CD14-positive monocyte (primary cell): ENCODE measurements around the gene TMED1. TPM values are rescaled to one million over a fixed set of nuclear protein-coding genes. Genes with fewer than 3 reads are reported as not detected.
A peak's percentile ranks its signal among the peaks of the same experiment; 100 is the strongest.

Source experiments
- DNase-seq, 3 donors: peaks; one replicate each; pipeline ENCODE4 v3.0.0-alpha.2; 2011 to 2022
- H2AFZ ChIP-seq: 2 replicates; pipeline ENCODE4 v1.6.0; 2012; ENCODE audit warnings: mild to moderate bottlenecking, low read depth, low read length, inconsistent platforms; ENCODE audit not compliant: insufficient read depth, poor library complexity, severe bottlenecking
- H3K27ac ChIP-seq, 2 donors: 1 replicate in 1 of 2; 2 replicates in 1 of 2; pipeline ENCODE4 v1.5.1; 2012 to 2013; ENCODE audit warnings: low read length in 2 of 2, control low read depth in 1 of 2, inconsistent platforms in 1 of 2, low read depth in 1 of 2, mild to moderate bottlenecking in 1 of 2
- H3K27me3 ChIP-seq, 2 donors: one replicate each; pipeline versions ENCODE4 v1.6.0 to v1.6.1; 2011 to 2013; ENCODE audit warnings: low read length in 2 of 2; ENCODE audit not compliant: control insufficient read depth in 2 of 2, insufficient read depth in 2 of 2
- H3K36me3 ChIP-seq, 2 donors: replicated peaks in 1 of 2; 1 replicate in 1 of 2; 2 replicates in 1 of 2; pipeline versions ENCODE4 v1.5.1 to v1.6.1; 2012 to 2013; ENCODE audit warnings: low read length in 2 of 2, control low read depth in 1 of 2, inconsistent platforms in 1 of 2, mild to moderate bottlenecking in 1 of 2; ENCODE audit not compliant: insufficient read depth in 2 of 2, control insufficient read depth in 1 of 2
- H3K4me1 ChIP-seq, 2 donors: 1 replicate in 1 of 2; 2 replicates in 1 of 2; pipeline versions ENCODE4 v1.5.1 to v1.6.1; 2012 to 2013; ENCODE audit warnings: low read length in 2 of 2, control low read depth in 1 of 2, inconsistent platforms in 1 of 2, mild to moderate bottlenecking in 1 of 2, moderate library complexity in 1 of 2; ENCODE audit not compliant: insufficient read depth in 2 of 2, control insufficient read depth in 1 of 2
- H3K4me2 ChIP-seq: replicated peaks from 2 replicates; pipeline ENCODE3; 2012; ENCODE audit warnings: low read length, moderate library complexity, mild to moderate bottlenecking; ENCODE audit not compliant: poor library complexity, severe bottlenecking; ENCODE audit errors: extremely low read depth
- H3K4me3 ChIP-seq, 3 experiments: fragments of 200-600 bp in 1 of 3; sonication (generic) in 1 of 3; replicated peaks in 1 of 3; 1 replicate in 2 of 3; 2 replicates in 1 of 3; pipeline ENCODE4 v1.5.1; 2011 to 2013; ENCODE audit warnings: low read length in 3 of 3, mild to moderate bottlenecking in 3 of 3, control low read depth in 2 of 3, low read depth in 2 of 3, inconsistent platforms in 1 of 3, moderate library complexity in 1 of 3
- H3K79me2 ChIP-seq: 2 replicates; pipeline ENCODE4 v1.6.0; 2012; ENCODE audit warnings: mild to moderate bottlenecking, control low read depth, inconsistent platforms, low read length, moderate library complexity; ENCODE audit not compliant: insufficient read depth
- H3K9ac ChIP-seq: 2 replicates; pipeline ENCODE4 v1.6.0; 2017; ENCODE audit warnings: low read length, mild to moderate bottlenecking; ENCODE audit not compliant: insufficient read depth, poor library complexity, severe bottlenecking
- H3K9me3 ChIP-seq, 2 donors: replicated peaks in 1 of 2; 1 replicate in 1 of 2; 2 replicates in 1 of 2; pipeline versions ENCODE4 v1.5.1 to v1.6.1; 2012 to 2013; ENCODE audit warnings: low read length in 2 of 2, control low read depth in 1 of 2; ENCODE audit not compliant: control insufficient read depth in 1 of 2, insufficient read depth in 1 of 2
- H4K20me1 ChIP-seq: 2 replicates; pipeline ENCODE4 v1.6.0; 2012; ENCODE audit warnings: mild to moderate bottlenecking, low read length, control low read depth, moderate library complexity; ENCODE audit not compliant: insufficient read depth
- H3K27ac Mint-ChIP-seq, 7 donors: one replicate each; pipeline ENCODE4 v1.8.0; 2020; ENCODE audit warnings: mild to moderate bottlenecking in 7 of 7, mixed read lengths in 7 of 7, moderate library complexity in 6 of 7, inconsistent platforms in 2 of 7
- H3K27me3 Mint-ChIP-seq, 3 donors: one replicate each; pipeline ENCODE4 v1.8.0; 2021 to 2022; ENCODE audit warnings: low read depth in 3 of 3, mild to moderate bottlenecking in 3 of 3, mixed read lengths in 3 of 3, moderate library complexity in 3 of 3, inconsistent platforms in 1 of 3
- H3K36me3 Mint-ChIP-seq, 2 donors: one replicate each; pipeline ENCODE4 v1.8.0; 2020; ENCODE audit warnings: mixed read lengths in 2 of 2, inconsistent platforms in 1 of 2, mild to moderate bottlenecking in 1 of 2
- H3K4me1 Mint-ChIP-seq: one replicate; pipeline ENCODE4 v1.8.0; 2020; ENCODE audit warnings: mild to moderate bottlenecking, mixed read lengths
- H3K4me3 Mint-ChIP-seq, 2 donors: one replicate each; pipeline ENCODE4 v1.8.0; 2020; ENCODE audit warnings: mild to moderate bottlenecking in 2 of 2, mixed read lengths in 2 of 2, moderate library complexity in 1 of 2
- H3K9me3 Mint-ChIP-seq, 7 donors: one replicate each; pipeline ENCODE4 v1.8.0; 2020 to 2022; ENCODE audit warnings: mixed read lengths in 7 of 7, mild to moderate bottlenecking in 6 of 7, moderate library complexity in 6 of 7, inconsistent platforms in 2 of 7
- WGBS: methylation state at CpG from one replicate; pipeline ENCODE4 v1.1.5; 2013; ENCODE audit warnings: missing lambda C conversion rate; ENCODE audit not compliant: insufficient coverage; 5-methylcytosine and 5-hydroxymethylcytosine counted together
- intact Hi-C, 2 donors: fragments of 100-400 bp; cut with micrococcal nuclease; formaldehyde crosslinking; loops; one replicate each; pipeline versions ENCODE4 v1.15.0 to v1.15.1; 2023
- polyA plus RNA-seq, 3 donors: library from polyadenylated mRNA; depleted of rRNA in 1 of 3; unstranded in 2 of 3; stranded (reverse) in 1 of 3; fragments of 300-500 nt in 2 of 3; fragments of >200 nt in 1 of 3; fragmentation: Illumina TruSeq in 2 of 3; gene quantifications; 1 replicate in 2 of 3; 2 replicates in 1 of 3; pipeline ENCODE4 v1.2.3, GENCODE V29; 2012 to 2021
- TF ChIP-seq, protein P1 (sequence below): fragments of 200-600 bp; IDR thresholded peaks from one replicate; pipeline ENCODE4 v1.8.0; 2022; ENCODE audit warnings: antibody characterized with exemption, mild to moderate bottlenecking

The TMED1 gene
- polyA plus RNA-seq, 3 donors: 23.2 to 56.7 (median 51.3) TPM

DNA sequence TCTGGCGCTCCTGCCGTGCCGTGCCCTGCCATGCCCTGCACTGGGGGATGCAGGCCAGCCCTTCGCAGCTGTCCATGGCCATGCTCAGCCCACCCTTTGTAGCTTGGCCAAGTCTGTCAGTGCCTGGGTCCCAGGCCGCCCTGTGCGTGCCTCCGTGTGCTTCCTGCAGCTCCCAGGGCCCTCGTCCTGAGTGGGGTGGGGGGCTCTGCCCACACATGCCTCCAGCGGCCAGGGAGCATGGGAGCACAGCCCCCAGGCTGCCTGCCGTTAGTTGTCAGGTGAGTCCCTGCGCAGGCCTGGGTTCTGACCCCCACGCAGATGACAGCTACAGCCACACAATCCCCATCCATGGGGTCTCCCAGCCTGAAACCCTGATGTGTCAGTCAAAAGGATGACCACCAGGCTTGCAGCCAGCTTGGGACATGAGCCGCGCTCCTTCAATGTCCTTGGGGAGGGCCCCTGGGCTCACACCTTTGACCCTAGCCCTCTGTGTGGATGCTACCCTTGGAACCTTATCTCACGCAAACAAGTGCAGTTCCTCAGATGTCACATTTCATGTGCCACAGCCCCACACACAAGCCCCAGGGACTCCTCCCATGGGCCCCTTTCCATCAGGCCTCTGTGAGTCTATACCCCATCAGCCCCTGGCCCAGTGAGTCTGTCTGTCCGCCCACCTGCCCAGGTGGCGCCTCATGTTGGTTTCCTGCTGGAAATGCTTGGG is 24.5 kb downstream of the TMED1 start:
- Mint-ChIP-seq H3K4me1 (peaks cover 76% of the 10 kb centered on the region), H3K4me3 (no peak overlapping the region), H3K36me3 (peaks cover 39 to 56% of the 10 kb centered on the region in 2 donors), H3K27me3 (no peaks in the 10 kb centered on the region), H3K27ac (peak overlapping the region; percentile 87 to 95 (median 93)), H3K9me3 (peaks cover 0 to 9% (median 0%) of the 10 kb centered on the region in 7 donors)
- no peak overlapping the region for H3K4me2 ChIP-seq
- TF ChIP-seq, protein P1, sequence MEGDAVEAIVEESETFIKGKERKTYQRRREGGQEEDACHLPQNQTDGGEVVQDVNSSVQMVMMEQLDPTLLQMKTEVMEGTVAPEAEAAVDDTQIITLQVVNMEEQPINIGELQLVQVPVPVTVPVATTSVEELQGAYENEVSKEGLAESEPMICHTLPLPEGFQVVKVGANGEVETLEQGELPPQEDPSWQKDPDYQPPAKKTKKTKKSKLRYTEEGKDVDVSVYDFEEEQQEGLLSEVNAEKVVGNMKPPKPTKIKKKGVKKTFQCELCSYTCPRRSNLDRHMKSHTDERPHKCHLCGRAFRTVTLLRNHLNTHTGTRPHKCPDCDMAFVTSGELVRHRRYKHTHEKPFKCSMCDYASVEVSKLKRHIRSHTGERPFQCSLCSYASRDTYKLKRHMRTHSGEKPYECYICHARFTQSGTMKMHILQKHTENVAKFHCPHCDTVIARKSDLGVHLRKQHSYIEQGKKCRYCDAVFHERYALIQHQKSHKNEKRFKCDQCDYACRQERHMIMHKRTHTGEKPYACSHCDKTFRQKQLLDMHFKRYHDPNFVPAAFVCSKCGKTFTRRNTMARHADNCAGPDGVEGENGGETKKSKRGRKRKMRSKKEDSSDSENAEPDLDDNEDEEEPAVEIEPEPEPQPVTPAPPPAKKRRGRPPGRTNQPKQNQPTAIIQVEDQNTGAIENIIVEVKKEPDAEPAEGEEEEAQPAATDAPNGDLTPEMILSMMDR: no peak
- no peak overlapping the region for H3K9ac ChIP-seq
- intact Hi-C loops: no loop called here
- H3K27ac ChIP-seq: peak overlapping the region; percentile 82 to 89
- peak overlapping the region in 1 of 3 experiments; percentile 15 for H3K4me3 ChIP-seq
- peaks cover 41% of the 10 kb centered on the region for H3K79me2 ChIP-seq
- H3K27me3 ChIP-seq: no peaks in the 10 kb centered on the region
- peak in 1 of 3 donors; percentile 4 for DNase-seq
- H3K36me3 ChIP-seq: peaks cover 16 to 17% of the 10 kb centered on the region in 2 donors
- H3K4me1 ChIP-seq: peaks cover 88 to 92% of the 10 kb centered on the region in 2 donors
- no peak overlapping the region for H2AFZ ChIP-seq
- no peaks in the 10 kb centered on the region for H4K20me1 ChIP-seq
- WGBS: 98% methylated on average over 12 of the region's 17 CpGs
- H3K9me3 ChIP-seq: no peaks in the 10 kb centered on the region

DNA sequence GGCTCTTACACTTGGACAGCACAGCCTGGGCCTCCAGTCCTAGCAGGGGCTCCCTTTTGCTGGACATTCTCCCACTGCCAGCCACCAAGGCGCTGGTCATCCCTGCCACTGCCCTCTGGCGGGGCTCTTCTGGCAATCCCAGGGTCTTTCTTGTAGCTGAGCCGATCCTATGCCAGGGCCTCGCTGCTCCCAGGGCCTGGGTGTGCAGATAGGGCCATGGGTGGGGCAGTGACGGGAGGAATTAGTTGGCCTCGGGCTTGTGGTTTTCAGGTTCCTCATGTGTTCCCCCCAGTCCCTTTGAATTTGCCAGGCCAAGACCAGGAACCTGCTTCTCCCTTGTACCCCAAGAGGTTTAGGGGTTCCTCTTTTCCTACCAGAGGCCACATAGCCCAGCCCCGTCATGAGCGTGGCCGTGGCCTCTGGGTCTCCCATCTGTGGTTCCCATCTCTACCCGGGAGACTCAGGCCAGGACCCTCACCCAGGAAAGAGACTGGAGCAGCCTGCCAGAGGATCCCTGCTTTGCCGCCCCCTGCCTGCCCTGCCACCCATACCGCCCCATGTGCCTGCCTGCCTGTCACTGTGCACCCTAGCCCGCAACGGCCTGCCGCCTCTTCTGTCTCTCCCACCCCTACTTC is 26.2 kb downstream of the TMED1 start:
- Mint-ChIP-seq H3K9me3 (peaks cover 0 to 5% (median 0%) of the 10 kb centered on the region in 7 donors), H3K4me3 (peak overlapping the region; percentile 56 to 68), H3K4me1 (peaks cover 83% of the 10 kb centered on the region), H3K27ac (peak overlapping the region; percentile 88 to 97 (median 94)), H3K27me3 (no peaks in the 10 kb centered on the region), H3K36me3 (peaks cover 34 to 50% of the 10 kb centered on the region in 2 donors)
- TF ChIP-seq, protein P1: no peak
- intact Hi-C loops: loop anchor here in 1 of 2 donors (5.0 kb wide), 1 partner anchor 92 kb away; the partner anchor contains the start of gene DNM2
- H3K9ac ChIP-seq: peak overlapping the region; percentile 53
- peaks cover 95 to 99% of the 10 kb centered on the region in 2 donors for H3K4me1 ChIP-seq
- H3K27ac ChIP-seq: peak overlapping the region; percentile 82 to 89
- H3K9me3 ChIP-seq: no peaks in the 10 kb centered on the region
- no peaks in the 10 kb centered on the region for H4K20me1 ChIP-seq
- H2AFZ ChIP-seq: no peak overlapping the region
- peaks cover 24% of the 10 kb centered on the region for H3K79me2 ChIP-seq
- H3K27me3 ChIP-seq: no peaks in the 10 kb centered on the region
- H3K36me3 ChIP-seq: peaks cover 5 to 14% of the 10 kb centered on the region in 2 donors
- peak overlapping the region; percentile 44 for H3K4me2 ChIP-seq
- peak; percentile 79 to 90 (median 88) for DNase-seq
- peak overlapping the region in 1 of 3 experiments; percentile 49 for H3K4me3 ChIP-seq
- 4% methylated on average over 10 of the region's 15 CpGs for WGBS
